ENCODE results near the gene RACK1.

GRCh38 chr5:181193656-181194055 lies 50.0 kb downstream of the RACK1 start:
- TF ChIP-seq, protein P1, sequence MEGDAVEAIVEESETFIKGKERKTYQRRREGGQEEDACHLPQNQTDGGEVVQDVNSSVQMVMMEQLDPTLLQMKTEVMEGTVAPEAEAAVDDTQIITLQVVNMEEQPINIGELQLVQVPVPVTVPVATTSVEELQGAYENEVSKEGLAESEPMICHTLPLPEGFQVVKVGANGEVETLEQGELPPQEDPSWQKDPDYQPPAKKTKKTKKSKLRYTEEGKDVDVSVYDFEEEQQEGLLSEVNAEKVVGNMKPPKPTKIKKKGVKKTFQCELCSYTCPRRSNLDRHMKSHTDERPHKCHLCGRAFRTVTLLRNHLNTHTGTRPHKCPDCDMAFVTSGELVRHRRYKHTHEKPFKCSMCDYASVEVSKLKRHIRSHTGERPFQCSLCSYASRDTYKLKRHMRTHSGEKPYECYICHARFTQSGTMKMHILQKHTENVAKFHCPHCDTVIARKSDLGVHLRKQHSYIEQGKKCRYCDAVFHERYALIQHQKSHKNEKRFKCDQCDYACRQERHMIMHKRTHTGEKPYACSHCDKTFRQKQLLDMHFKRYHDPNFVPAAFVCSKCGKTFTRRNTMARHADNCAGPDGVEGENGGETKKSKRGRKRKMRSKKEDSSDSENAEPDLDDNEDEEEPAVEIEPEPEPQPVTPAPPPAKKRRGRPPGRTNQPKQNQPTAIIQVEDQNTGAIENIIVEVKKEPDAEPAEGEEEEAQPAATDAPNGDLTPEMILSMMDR (IDR thresholded peaks at IDR 0.05; ENCODE audit: insufficient read depth, low read depth, low read length) = no peak
- TF ChIP-seq EZH2 (IDR thresholded peaks at IDR 0.05; ENCODE audit: insufficient read depth, low read length) = no peak

Data from astrocyte (in vitro differentiated cells and primary cell).